Neural cell (in vitro differentiated cells): ENCODE measurements around the gene EMP3. TPM values are rescaled to one million over a fixed set of nuclear protein-coding genes. Genes with fewer than 3 reads are reported as not detected.
A peak's percentile ranks its signal among the peaks of the same experiment; 100 is the strongest.

Source experiments
- H2AFZ ChIP-seq: fragments of 200-600, 300-800 bp; sonication (generic), shearing (Covaris generic); 2 replicates; pipeline ENCODE4 v1.6.0; 2014; ENCODE audit warnings: low read depth, mild to moderate bottlenecking, antibody characterized with exemption, low read length, moderate library complexity
- H3F3A ChIP-seq: fragments of 200-600 bp; shearing (Covaris generic); 2 replicates; pipeline ENCODE4 v1.6.1; 2016; ENCODE audit warnings: mild to moderate bottlenecking, moderate library complexity, mixed read lengths, antibody characterized with exemption, low read length; ENCODE audit not compliant: insufficient read depth, poor library complexity, severe bottlenecking
- H3K27ac ChIP-seq: fragments of 200-600, 300-800 bp; sonication (generic), shearing (Covaris generic); 2 replicates; pipeline ENCODE4 v1.5.1; 2014; ENCODE audit warnings: mild to moderate bottlenecking, low read length, moderate library complexity
- H3K27me3 ChIP-seq: fragments of 300-800, 200-600 bp; sonication (generic), shearing (Covaris generic); 2 replicates; pipeline ENCODE4 v1.6.0; 2014; ENCODE audit warnings: mild to moderate bottlenecking, low read depth, low read length, moderate library complexity; ENCODE audit not compliant: insufficient read depth
- H3K36me3 ChIP-seq: fragments of 300-800, 200-600 bp; sonication (generic), shearing (Covaris generic); 2 replicates; pipeline ENCODE4 v1.5.1; 2014; ENCODE audit warnings: mild to moderate bottlenecking, antibody characterized with exemption, low read length, moderate library complexity; ENCODE audit not compliant: insufficient read depth
- H3K4me2 ChIP-seq: fragments of 300-800, 200-600 bp; sonication (generic), shearing (Covaris generic); 2 replicates; pipeline ENCODE4 v1.6.0; 2014; ENCODE audit warnings: mild to moderate bottlenecking, low read length
- H3K4me3 ChIP-seq: fragments of 300-800, 200-600 bp; sonication (generic), shearing (Covaris generic); 2 replicates; pipeline ENCODE4 v1.5.1; 2014; ENCODE audit warnings: mild to moderate bottlenecking, low read length, moderate library complexity
- H3K79me2 ChIP-seq: fragments of 200-600 bp; shearing (Covaris generic); replicated peaks from 2 replicates; pipeline ENCODE4 v1.6.0; 2014; ENCODE audit warnings: mild to moderate bottlenecking, low read length, moderate library complexity; ENCODE audit not compliant: insufficient read depth
- H3K9ac ChIP-seq: fragments of 300-800, 200-600 bp; sonication (generic), shearing (Covaris generic); 2 replicates; pipeline ENCODE4 v1.6.1; 2016; ENCODE audit warnings: mild to moderate bottlenecking, low read length, mixed read lengths
- H3K9me2 ChIP-seq: fragments of 200-600 bp; shearing (Covaris generic); 2 replicates; pipeline ENCODE4 v1.6.1; 2016; ENCODE audit warnings: mild to moderate bottlenecking, low read length, mixed read lengths; ENCODE audit not compliant: insufficient read depth
- H3K9me3 ChIP-seq: fragments of 200-600, 300-800 bp; sonication (generic), shearing (Covaris generic); 2 replicates; pipeline ENCODE4 v1.6.1; 2016; ENCODE audit warnings: mild to moderate bottlenecking, mixed run types, low read length, moderate library complexity, mixed read lengths
- H4K20me1 ChIP-seq: fragments of 200-600 bp; shearing (Covaris generic); 2 replicates; pipeline ENCODE4 v1.6.1; 2016; ENCODE audit warnings: mild to moderate bottlenecking, mixed run types; ENCODE audit not compliant: insufficient read depth
- CTCF ChIP-seq: fragments of 450-650 bp; IDR thresholded peaks from 2 replicates; pipeline ENCODE4 v1.5.1; 2014; ENCODE audit warnings: antibody characterized with exemption, mild to moderate bottlenecking, moderate library complexity; ENCODE audit not compliant: poor library complexity, severe bottlenecking
- EP300 ChIP-seq: fragments of 450-650 bp; conservative IDR thresholded peaks from 2 replicates; pipeline ENCODE4 v1.6.1; 2014; ENCODE audit warnings: antibody characterized with exemption, mild to moderate bottlenecking, moderate library complexity; ENCODE audit not compliant: poor library complexity, severe bottlenecking
- EZH2 ChIP-seq: fragments of 200-600, 300-800 bp; shearing (Covaris generic), sonication (generic); IDR thresholded peaks from 2 replicates; pipeline ENCODE4 v1.6.1; 2014; ENCODE audit warnings: antibody characterized with exemption, low read length, borderline replicate concordance, mild to moderate bottlenecking; ENCODE audit not compliant: insufficient read depth, poor library complexity, severe bottlenecking
- MXI1 ChIP-seq: fragments of 450-650 bp; conservative IDR thresholded peaks from 2 replicates; pipeline ENCODE4 v1.6.1; 2014; ENCODE audit warnings: antibody characterized with exemption, mild to moderate bottlenecking; ENCODE audit not compliant: poor library complexity, severe bottlenecking
- POLR2AphosphoS5 ChIP-seq: IDR thresholded peaks from 2 replicates; pipeline ENCODE4 v1.6.1; 2012
- RAD21 ChIP-seq: fragments of 450-650 bp; conservative IDR thresholded peaks from 2 replicates; pipeline ENCODE4 v1.6.1; 2014; ENCODE audit warnings: antibody characterized with exemption, mild to moderate bottlenecking, moderate library complexity
- REST ChIP-seq: IDR thresholded peaks from 2 replicates; pipeline ENCODE4 v1.6.1; 2012; ENCODE audit warnings: borderline replicate concordance
- SMC3 ChIP-seq: fragments of 450-650 bp; conservative IDR thresholded peaks from 2 replicates; pipeline ENCODE4 v1.6.1; 2014; ENCODE audit warnings: antibody characterized with exemption, mild to moderate bottlenecking, moderate library complexity; ENCODE audit not compliant: poor library complexity
- TAF1 ChIP-seq: IDR thresholded peaks from 2 replicates; pipeline ENCODE4 v1.6.1; 2012; ENCODE audit warnings: low read depth
- polyA plus RNA-seq: library from polyadenylated mRNA; depleted of rRNA; stranded (reverse); fragments of >200 nt; gene quantifications from 2 replicates; pipeline ENCODE4 v1.2.3, GENCODE V29; 2014

The EMP3 gene
- polyA plus RNA-seq, 1 donor from 2014 or later: not detected

- Histone ChIP-seq H3K27me3 (no peaks in the 10 kb centered on the region), H3K4me3 (peak within 1 kb of the TSS; percentile 73), H3K9ac (peak within 1 kb of the TSS; percentile 87), H2AFZ (peak within 1 kb of the TSS; percentile 85), H3K4me2 (peak within 1 kb of the TSS; percentile 96), H3K36me3 (no peaks in the 10 kb centered on the region), H3F3A (no peaks in the 10 kb centered on the region), H3K27ac (peak within 1 kb of the TSS; percentile 92), H4K20me1 (no peaks in the 10 kb centered on the region), H3K9me2 (no peaks in the 10 kb centered on the region), H3K79me2 (no peaks in the 10 kb centered on the region), H3K9me3 (no peaks in the 10 kb centered on the region)
- TF ChIP-seq POLR2AphosphoS5: peak; percentile 94
- no peak for TF ChIP-seq RAD21
- no peak for TF ChIP-seq EZH2
- no peak for TF ChIP-seq CTCF
- TF ChIP-seq TAF1: peak; percentile 76
- TF ChIP-seq REST: no peak
- no peak for TF ChIP-seq EP300
- peak; percentile 59 for TF ChIP-seq MXI1
- TF ChIP-seq SMC3: no peak
Measured at GRCh38 chr19:48363810-48364597, 38.7 kb downstream of the EMP3 start, which contains the start of the genes SYNGR4 and TMEM143. SYNGR4 (plus strand) TSS chr19:48364367; CDS start chr19:48365843, 1,476 bp downstream. TMEM143 (minus strand) TSS chr19:48363940; CDS start chr19:48363920, 20 bp downstream.

GRCh38 chr19:48364598-48365348 lies 39.4 kb downstream of the EMP3 start:
- Histone ChIP-seq H3K36me3 (no peaks in the 10 kb centered on the region), H3F3A (no peaks in the 10 kb centered on the region), H3K9me3 (no peaks in the 10 kb centered on the region), H3K9me2 (no peaks in the 10 kb centered on the region), H3K4me3 (peak overlapping the region; percentile 73), H2AFZ (no peak overlapping the region), H3K9ac (peak overlapping the region; percentile 87), H3K79me2 (no peaks in the 10 kb centered on the region), H3K27me3 (no peaks in the 10 kb centered on the region), H3K4me2 (no peak overlapping the region), H3K27ac (no peak overlapping the region), H4K20me1 (no peaks in the 10 kb centered on the region)
- no peak for TF ChIP-seq EZH2
- TF ChIP-seq SMC3: no peak
- TF ChIP-seq POLR2AphosphoS5: no peak
